GM12892 (cell line): ENCODE results near the gene TMEM80.
"Not testable (repeated sequence)": the region's sequence is repeated elsewhere in the genome, so short reads cannot be mapped to it uniquely, and the experiment has no call there.

ENCODE experiments used
- POLR2A ChIP-seq: IDR thresholded peaks from 2 replicates; pipeline ENCODE4 v1.6.1; 2011; ENCODE audit warnings: low read depth, low read length, control low read depth
- POLR2AphosphoS5 ChIP-seq: IDR thresholded peaks from 2 replicates; pipeline ENCODE4 v1.6.1; 2011; ENCODE audit warnings: low read depth, low read length, control low read depth

DNA sequence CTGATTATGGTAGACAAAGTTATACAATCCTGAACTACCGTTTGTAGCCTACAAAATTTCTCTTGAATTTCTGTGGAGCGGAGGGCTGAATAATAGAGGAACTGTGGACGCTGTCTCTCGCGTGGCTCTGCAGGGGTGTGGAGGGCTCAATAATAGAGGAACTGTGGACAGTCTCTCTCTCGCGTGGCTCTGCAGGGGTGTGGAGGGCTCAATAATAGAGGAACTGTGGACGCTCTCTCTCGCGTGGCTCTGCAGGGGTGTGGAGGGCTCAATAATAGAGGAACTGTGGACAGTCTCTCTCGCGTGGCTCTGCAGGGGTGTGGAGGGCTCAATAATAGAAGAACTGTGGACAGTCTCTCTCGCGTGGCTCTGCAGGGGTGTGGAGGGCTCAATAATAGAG, 42.5 kb upstream of the TMEM80 start:
- not testable (repeated sequence) for TF ChIP-seq POLR2A, POLR2AphosphoS5
